Measurements from ENCODE around the gene TH. TPM values are rescaled to one million over a fixed set of nuclear protein-coding genes. Genes with fewer than 3 reads are reported as not detected.

The TH gene
- total and polyA plus RNA-seq, 9 of the 15 experiments (the other 6 are each of a cell fraction or from before 2014, with no cell fraction given) = not detected

DNA sequence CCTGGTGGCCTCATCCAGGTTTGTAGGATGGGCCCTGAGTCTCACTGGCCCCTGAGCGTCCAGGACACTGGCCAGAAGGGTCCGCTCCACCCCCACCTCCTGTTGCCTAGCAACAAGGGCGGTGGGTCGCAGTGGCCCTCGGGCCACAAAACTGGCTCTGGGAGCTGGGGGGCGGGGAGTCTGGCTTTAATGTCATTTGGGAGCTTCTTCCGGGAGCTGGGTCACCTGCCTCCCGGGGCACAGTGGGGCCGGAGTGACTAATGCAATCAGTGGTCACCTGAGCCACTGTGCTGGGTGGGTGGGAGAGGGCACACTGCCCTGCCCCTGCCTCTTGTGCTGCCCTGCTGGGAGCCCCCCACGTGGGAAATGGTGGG, 2.6 kb downstream of the TH start:
- DNase-seq (ENCODE audit: extremely low read depth in 1 of 4, low spot score in 3 of 4) = peak in 2 of 4 experiments; percentile 32 to 33
- in situ Hi-C loops (cut with MboI) = no loop called here
- TF ChIP-seq RFX1 (IDR thresholded peaks at IDR 0.05) (peak; percentile 87), ZNF175 (CRISPR knock-in tag; IDR thresholded peaks at IDR 0.05; ENCODE audit: low read depth) (no peak), E2F5 (CRISPR knock-in tag; IDR thresholded peaks at IDR 0.05) (no peak)
- H3K27ac ChIP-seq (ENCODE audit: extremely low read depth, low read depth, low read length) = no peak overlapping the region
- no peak overlapping the region for H3K4me3 ChIP-seq
- H3K4me1 ChIP-seq (replicated peaks in 1 of 2; ENCODE audit: control insufficient read depth in 2 of 2, insufficient read depth in 2 of 2, low read length in 2 of 2) = peaks cover 0 to 56% of the 10 kb centered on the region in 2 experiments; a peak in 2 of 5 replicates
- no peak overlapping the region for H2AFZ ChIP-seq (ENCODE audit: low read depth, low read length)
- no peak for FAIRE-seq
- intact Hi-C loops (cut with micrococcal nuclease) = no loop called here
- WGBS (ENCODE audit: insufficient coverage, low coverage, missing lambda C conversion rate) = 6% methylated on average over 10 of the region's 10 CpGs
- no peak for ATAC-seq
- no peaks in the 10 kb centered on the region for H3K36me3 ChIP-seq (ENCODE audit: control insufficient read depth, insufficient read depth, low read length)
- no peak overlapping the region for H3K4me2 ChIP-seq (ENCODE audit: insufficient read depth, low read length)
- POLR2A ChIA-PET = interaction anchor here (0.6 kb wide), 3 partner anchors 135 to 1441 kb away, joined by 3 read pairs; no protein-coding TSS in a partner anchor
- no TSS peak for BruUV-seq (replicated peaks)
- H3K9me3 ChIP-seq (replicated peaks; ENCODE audit: control insufficient read depth, insufficient read depth, low read depth, low read length) = no peaks in the 10 kb centered on the region
- peaks cover 3 to 52% of the 10 kb centered on the region in 2 experiments; a peak in 4 of 5 replicates for H3K27me3 ChIP-seq (ENCODE audit: control insufficient read depth in 2 of 2, insufficient read depth in 2 of 2, low read length in 2 of 2)
- no peaks in the 10 kb centered on the region for H3K9me1 ChIP-seq (ENCODE audit: control insufficient read depth, insufficient read depth, low read length)
- CTCF ChIA-PET (ENCODE audit: low intra/inter-chr PET ratio) = no interaction called here
- H4K20me1 ChIP-seq (replicated peaks; ENCODE audit: control insufficient read depth, insufficient read depth, low read length) = peaks cover 7% of the 10 kb centered on the region
- H3K9ac ChIP-seq (ENCODE audit: insufficient read depth in 1 of 2, low read depth in 2 of 2, low read length in 2 of 2) = no peak overlapping the region
- no peaks in the 10 kb centered on the region for H3K79me2 ChIP-seq (ENCODE audit: control insufficient read depth, insufficient read depth, low read length)

DNA sequence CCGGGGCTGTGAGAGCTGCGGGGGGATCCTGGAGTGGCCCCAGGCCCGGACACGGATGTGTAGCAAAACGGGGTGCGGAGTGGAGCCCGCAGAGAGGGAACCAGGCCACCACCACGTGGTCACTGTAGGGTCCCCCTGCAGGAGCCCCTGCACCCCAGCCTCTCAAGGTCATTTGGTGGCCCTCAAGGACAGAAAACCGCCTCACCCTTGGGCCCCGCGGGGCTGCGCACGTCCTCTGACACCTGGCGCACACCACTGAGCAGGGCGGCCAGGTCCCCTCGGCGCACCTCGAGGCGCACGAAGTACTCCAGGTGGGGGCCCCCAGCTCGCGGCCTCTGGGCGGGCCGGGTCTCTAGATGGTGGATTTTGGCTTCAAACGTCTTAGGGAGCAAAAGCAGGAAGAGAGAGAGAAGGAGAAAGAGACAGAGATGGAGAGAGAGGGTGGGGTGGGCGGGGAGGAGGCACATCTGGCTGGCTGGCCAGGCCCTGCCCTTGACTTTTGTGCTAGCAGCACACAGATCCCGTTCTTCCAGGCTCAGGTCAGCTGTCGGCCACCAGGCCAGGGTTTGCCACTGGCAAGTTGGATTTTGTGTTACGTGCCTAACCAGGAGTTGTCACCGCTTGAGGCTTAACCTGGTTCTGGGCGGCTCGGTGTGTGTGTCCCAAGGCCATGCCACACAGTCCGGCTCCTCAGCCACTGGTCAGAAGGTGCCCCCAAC, 3.2 kb downstream of the TH start:
- no peak for FAIRE-seq
- Histone ChIP-seq H3K9me3 (replicated peaks; ENCODE audit: control insufficient read depth, insufficient read depth, low read depth, low read length) (no peaks in the 10 kb centered on the region), H4K20me1 (replicated peaks; ENCODE audit: control insufficient read depth, insufficient read depth, low read length) (peaks cover 7% of the 10 kb centered on the region), H3K4me3 (no peak overlapping the region), H3K4me1 (replicated peaks in 1 of 2; ENCODE audit: control insufficient read depth in 2 of 2, insufficient read depth in 2 of 2, low read length in 2 of 2) (peaks cover 0 to 62% of the 10 kb centered on the region in 2 experiments; a peak in 2 of 5 replicates), H3K9ac (ENCODE audit: insufficient read depth in 1 of 2, low read depth in 2 of 2, low read length in 2 of 2) (no peak overlapping the region), H3K9me1 (ENCODE audit: control insufficient read depth, insufficient read depth, low read length) (no peaks in the 10 kb centered on the region), H3K27me3 (ENCODE audit: control insufficient read depth in 2 of 2, insufficient read depth in 2 of 2, low read length in 2 of 2) (peaks cover 3 to 50% of the 10 kb centered on the region in 2 experiments; a peak in 4 of 5 replicates), H3K36me3 (ENCODE audit: control insufficient read depth, insufficient read depth, low read length) (no peaks in the 10 kb centered on the region), H3K79me2 (ENCODE audit: control insufficient read depth, insufficient read depth, low read length) (no peaks in the 10 kb centered on the region), H3K4me2 (ENCODE audit: insufficient read depth, low read length) (no peak overlapping the region), H2AFZ (ENCODE audit: low read depth, low read length) (no peak overlapping the region), H3K27ac (ENCODE audit: extremely low read depth, low read depth, low read length) (no peak overlapping the region)
- ChIA-PET POLR2A (interaction anchor here (0.6 kb wide), 3 partner anchors 50 to 1441 kb away, joined by 3 read pairs; no protein-coding TSS in a partner anchor), CTCF (ENCODE audit: low intra/inter-chr PET ratio) (no interaction called here)
- ATAC-seq = no peak
- 9% methylated on average over 9 of the region's 33 CpGs for WGBS (ENCODE audit: insufficient coverage, low coverage, missing lambda C conversion rate)
- in situ Hi-C loops (cut with MboI) = no loop called here
- intact Hi-C loops (cut with micrococcal nuclease) = no loop called here
- BruUV-seq (replicated peaks) = no TSS peak
- DNase-seq (ENCODE audit: extremely low read depth in 1 of 4, low spot score in 3 of 4) = no peak
- no peak for TF ChIP-seq TBP (optimal IDR thresholded peaks at IDR 0.05; ENCODE audit: low read depth, low read length)
- TF ChIP-seq GTF2B (IDR thresholded peaks at IDR 0.05; ENCODE audit: extremely low read depth, insufficient read length) = no peak
- no peak for TF ChIP-seq PRMT5 (CRISPR knock-in tag; IDR thresholded peaks at IDR 0.05)
- TF ChIP-seq ZFP36 (IDR thresholded peaks at IDR 0.05; ENCODE audit: low read depth, low read length, partially characterized antibody) = no peak
- TF ChIP-seq ZNF134 (CRISPR knock-in tag; conservative IDR thresholded peaks at IDR 0.05) = no peak
- TF ChIP-seq RB1 (IDR thresholded peaks at IDR 0.05; ENCODE audit: low read depth) = no peak
- no peak for TF ChIP-seq RFX1 (IDR thresholded peaks at IDR 0.05)
- no peak for TF ChIP-seq NR3C1 (CRISPR knock-in tag; IDR thresholded peaks at IDR 0.05)
- no peak for TF ChIP-seq SREBF2 (CRISPR knock-in tag; IDR thresholded peaks at IDR 0.05)
- no peak for TF ChIP-seq TCF15 (CRISPR knock-in tag; IDR thresholded peaks at IDR 0.05)
- no peak for TF ChIP-seq EGR1 (conservative IDR thresholded peaks at IDR 0.05)
- no peak for TF ChIP-seq PHF8 (IDR thresholded peaks at IDR 0.05; ENCODE audit: borderline replicate concordance, low read length)
- no peak for TF ChIP-seq TAF7 (tag; IDR thresholded peaks at IDR 0.05)

All from K562 (cell line).